HG02943 (cell line): ENCODE results near the gene AP1G1.
"Not testable (repeated sequence)": the region's sequence is repeated elsewhere in the genome, so short reads cannot be mapped to it uniquely, and the experiment has no call there.

Source experiments
- ATAC-seq: cut with Tn5 transposase; IDR thresholded peaks from one replicate; pipeline ENCODE4 v1.9.1; 2021; ENCODE audit warnings: mild to moderate bottlenecking, low read depth, moderate library complexity; ENCODE audit not compliant: unreplicated experiment

The AP1G1 gene

GRCh38 chr16:71709229-71709781 lies 99.3 kb downstream of the AP1G1 start:
- ATAC-seq = no peak

GRCh38 chr16:71708696-71709095 lies 99.9 kb downstream of the AP1G1 start:
- ATAC-seq = no peak

- no peak for ATAC-seq
Measured at GRCh38 chr16:71707199-71707598, 101.4 kb downstream of the AP1G1 start.

GRCh38 chr16:71706046-71706445 lies 102.6 kb downstream of the AP1G1 start:
- ATAC-seq = no peak

- ATAC-seq = no peak
Measured at GRCh38 chr16:71703333-71703732, 105.3 kb downstream of the AP1G1 start.

- ATAC-seq = no peak
Measured at GRCh38 chr16:71700831-71701230, 107.8 kb downstream of the AP1G1 start.

GRCh38 chr16:71698491-71698890 lies 110.1 kb downstream of the AP1G1 start:
- ATAC-seq = no peak

GRCh38 chr16:71693164-71693563 lies 115.5 kb downstream of the AP1G1 start:
- no peak for ATAC-seq

GRCh38 chr16:71689901-71690300 lies 118.7 kb downstream of the AP1G1 start:
- no peak for ATAC-seq

GRCh38 chr16:71687861-71688260 lies 120.8 kb downstream of the AP1G1 start:
- ATAC-seq = no peak

- ATAC-seq = not testable (repeated sequence)
Measured at GRCh38 chr16:71684280-71684679, 124.4 kb downstream of the AP1G1 start.

- no peak for ATAC-seq
Measured at GRCh38 chr16:71681360-71681759, 127.3 kb downstream of the AP1G1 start.
